GM12892 (cell line): ENCODE measurements around the gene TCF21.

Source experiments
- POLR2A ChIP-seq: IDR thresholded peaks from 2 replicates; pipeline ENCODE4 v1.6.1; 2011; ENCODE audit warnings: low read depth, low read length, control low read depth
- POLR2AphosphoS5 ChIP-seq: IDR thresholded peaks from 2 replicates; pipeline ENCODE4 v1.6.1; 2011; ENCODE audit warnings: low read depth, low read length, control low read depth
- TAF1 ChIP-seq: IDR thresholded peaks from 2 replicates; pipeline ENCODE4 v1.6.1; 2011; ENCODE audit warnings: low read depth, mild to moderate bottlenecking, control low read depth, low read length, borderline replicate concordance

DNA sequence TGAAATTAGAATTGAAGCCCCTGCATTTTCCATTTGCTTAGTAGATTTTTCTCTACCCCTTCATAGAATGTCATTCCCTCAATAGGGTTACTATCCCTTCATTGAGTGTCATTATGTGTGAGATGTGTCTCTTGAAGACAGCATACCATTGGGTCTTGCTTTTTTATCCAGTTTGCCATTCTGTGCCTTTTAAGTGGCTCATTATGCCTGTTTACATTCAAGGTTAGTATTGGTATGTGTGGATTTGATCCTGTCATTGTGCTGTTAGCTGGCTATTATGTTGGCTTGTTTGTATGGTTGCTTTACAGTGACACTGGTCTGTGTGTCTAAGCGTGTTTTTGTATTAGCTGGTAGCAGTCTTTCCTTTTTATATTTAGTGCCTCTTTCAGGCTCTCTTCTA is 25.7 kb upstream of the TCF21 start:
- TF ChIP-seq TAF1 (no peak), POLR2A (no peak), POLR2AphosphoS5 (no peak)
